GM12878 (cell line): Measurements from ENCODE around the gene CDKL1.

Source experiments
- CEBPB ChIP-seq, 2 experiments: fragments of 150-350 bp in 1 of 2; IDR thresholded peaks; 2 replicates each; pipeline ENCODE4 v1.6.1; 2012 to 2014; ENCODE audit warnings: low read depth in 2 of 2, low read length in 2 of 2, borderline replicate concordance in 1 of 2, inconsistent platforms in 1 of 2
- CTCF ChIP-seq, 3 experiments: IDR thresholded peaks in 2 of 3; conservative IDR thresholded peaks in 1 of 3; 2 replicates each; pipeline ENCODE4 v1.5.1; 2011; ENCODE audit warnings: low read depth in 3 of 3, low read length in 3 of 3, mild to moderate bottlenecking in 3 of 3, control low read depth in 2 of 3, moderate library complexity in 2 of 3, inconsistent platforms in 1 of 3, mixed read lengths in 1 of 3; ENCODE audit not compliant: control insufficient read depth in 2 of 3, insufficient read depth in 1 of 3; ENCODE audit errors: extremely low read depth in 1 of 3
- SKIL ChIP-seq: fragments of 450-650 bp; IDR thresholded peaks from 2 replicates; pipeline ENCODE4 v1.6.1; 2017; ENCODE audit warnings: mild to moderate bottlenecking, low read depth, inconsistent platforms; ENCODE audit not compliant: poor library complexity, severe bottlenecking
- SMAD1 ChIP-seq: fragments of 450-650 bp; IDR thresholded peaks from 2 replicates; pipeline ENCODE4 v1.6.1; 2018; ENCODE audit warnings: mild to moderate bottlenecking, low read depth; ENCODE audit not compliant: partially characterized antibody
- SMC3 ChIP-seq: IDR thresholded peaks from 2 replicates; pipeline ENCODE4 v1.6.1; 2011; ENCODE audit warnings: low read length, improper control_type of control experiment, borderline replicate concordance
- USF2 ChIP-seq: IDR thresholded peaks from 2 replicates; pipeline ENCODE4 v1.6.1; 2011; ENCODE audit warnings: low read depth, low read length, improper control_type of control experiment, borderline replicate concordance
- ZNF24 ChIP-seq: fragments of 450-650 bp; IDR thresholded peaks from 2 replicates; pipeline ENCODE4 v1.6.1; 2017; ENCODE audit warnings: antibody characterized with exemption, mild to moderate bottlenecking
- ZZZ3 ChIP-seq: IDR thresholded peaks from 2 replicates; pipeline ENCODE4 v1.6.1; 2011; ENCODE audit warnings: low read depth; ENCODE audit not compliant: control insufficient read depth, insufficient read length

GRCh38 chr14:50360851-50361250 lies 35.8 kb downstream of the CDKL1 start:
- TF ChIP-seq ZZZ3 (no peak), USF2 (no peak), SMAD1 (no peak), SKIL (no peak), CEBPB (IDR thresholded peaks at IDR 0.05; ENCODE audit: borderline replicate concordance in 1 of 2, low read depth in 2 of 2, low read length in 2 of 2) (no peak), SMC3 (no peak), CTCF (IDR thresholded peaks at IDR 0.05 in 2 of 3, conservative IDR thresholded peaks at IDR 0.05 in 1 of 3; ENCODE audit: control insufficient read depth in 2 of 3, extremely low read depth in 1 of 3, insufficient read depth in 1 of 3, low read depth in 3 of 3, low read length in 3 of 3) (no peak), ZNF24 (no peak)
